Erythroblast (primary cell): ENCODE data around the gene HMGN3.

Experiments used
- DNase-seq, 2 experiments: peaks; one replicate each; lab custom pipeline; 2025; lab: John Stamatoyannopoulos, UW
- GATA1 ChIP-seq: IDR thresholded peaks from 2 replicates; pipeline ENCODE4 v1.6.1; 2011; ENCODE audit warnings: low read depth, mild to moderate bottlenecking, control low read depth, low read length, moderate library complexity
- POLR2A ChIP-seq: IDR thresholded peaks from 2 replicates; pipeline ENCODE4 v1.6.1; 2011; ENCODE audit warnings: mild to moderate bottlenecking, low read length

Gene HMGN3

DNA sequence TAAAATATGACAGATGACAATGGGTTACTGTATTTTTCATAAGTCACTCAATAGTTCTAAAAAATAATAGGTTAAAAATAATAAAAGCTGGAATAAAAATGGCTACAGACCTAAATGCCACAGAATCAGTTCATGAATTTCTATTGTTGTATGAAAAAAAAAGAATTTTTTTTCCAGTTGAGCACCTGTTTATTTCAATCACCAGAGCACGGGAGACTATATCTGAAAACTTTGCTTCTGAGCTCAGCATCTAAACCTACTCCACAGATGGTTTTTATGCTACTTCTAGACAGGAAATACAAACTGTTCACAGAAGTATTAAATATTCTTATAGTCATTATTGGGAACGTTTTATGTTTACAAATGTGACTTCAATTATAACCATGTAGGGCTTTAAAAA, 50.4 kb downstream of the HMGN3 start:
- no peak for DNase-seq
- TF ChIP-seq POLR2A (no peak), GATA1 (no peak)

DNA sequence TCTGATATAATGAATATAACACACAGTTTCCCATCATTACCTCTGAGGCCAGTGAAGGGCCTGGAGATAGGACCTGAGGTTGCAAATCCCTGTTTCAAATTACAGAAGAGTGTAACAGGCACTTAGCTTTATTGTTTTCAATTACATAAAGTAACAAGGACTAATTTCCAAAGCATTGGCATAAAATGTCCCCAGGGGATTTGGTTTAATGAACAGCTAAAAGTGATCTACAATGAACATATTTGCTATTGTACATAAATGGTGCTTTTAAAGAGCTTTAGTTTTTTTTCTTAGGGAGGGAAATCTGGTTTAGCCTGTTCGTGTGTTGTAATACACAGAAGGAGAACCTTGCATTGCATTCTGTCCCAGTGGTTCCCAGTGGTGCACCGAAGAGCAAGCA, 54.4 kb downstream of the HMGN3 start:
- TF ChIP-seq GATA1 (no peak), POLR2A (no peak)
- DNase-seq: no peak

GRCh38 chr6:79173378-79173777, 61.1 kb downstream of the HMGN3 start:
- TF ChIP-seq POLR2A (no peak), GATA1 (no peak)

GRCh38 chr6:79170959-79171358, 63.5 kb downstream of the HMGN3 start:
- no peak for DNase-seq

More at GRCh38 chr6:79173378-79173777, 61.1 kb downstream of the HMGN3 start:
- no peak for DNase-seq

GRCh38 chr6:79170431-79170830, 64.1 kb downstream of the HMGN3 start:
- no peak for DNase-seq
- TF ChIP-seq POLR2A (no peak), GATA1 (no peak)

More at GRCh38 chr6:79170959-79171358, 63.5 kb downstream of the HMGN3 start:
- no peak for TF ChIP-seq GATA1
- no peak for TF ChIP-seq POLR2A

- no peak for DNase-seq
- TF ChIP-seq POLR2A (no peak), GATA1 (no peak)
Observed at GRCh38 chr6:79168695-79168980, 65.8 kb downstream of the HMGN3 start.

DNA sequence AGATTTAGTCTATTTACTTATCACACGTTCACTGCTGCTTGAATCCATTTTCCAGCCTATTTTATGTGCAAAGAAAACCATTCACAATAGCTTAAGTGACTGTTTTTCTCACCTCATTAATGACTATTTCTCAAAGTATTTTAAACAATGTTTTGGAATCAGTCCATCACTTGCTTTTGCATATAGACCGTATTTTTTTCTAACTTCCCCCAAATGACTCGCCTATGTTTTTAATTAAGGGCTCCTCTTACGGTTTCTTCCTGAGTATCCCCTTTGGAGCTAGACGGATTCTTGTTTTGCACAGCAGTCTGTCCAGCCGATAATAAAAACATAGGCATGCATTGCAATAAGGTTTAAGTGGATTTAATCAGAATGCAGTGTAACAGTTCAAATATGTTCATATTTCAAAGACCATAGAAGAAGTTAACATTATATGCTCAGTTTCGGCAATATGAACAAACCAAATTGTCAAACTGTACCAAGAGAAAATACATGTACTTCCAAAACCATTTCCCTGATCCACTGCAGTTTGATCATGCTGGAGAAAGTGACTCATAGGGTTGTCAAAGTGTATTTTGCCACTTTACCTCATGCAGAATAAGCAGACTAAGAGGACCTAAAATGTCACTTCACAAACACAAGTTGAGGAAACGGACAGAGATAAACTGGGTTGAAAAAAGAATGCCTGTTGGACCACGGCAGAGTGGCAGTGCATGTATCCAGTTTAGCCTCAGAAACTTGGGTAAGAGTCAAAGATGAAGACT, 66.4 kb downstream of the HMGN3 start:
- no peak for DNase-seq
- TF ChIP-seq GATA1: no peak
- no peak for TF ChIP-seq POLR2A

DNA sequence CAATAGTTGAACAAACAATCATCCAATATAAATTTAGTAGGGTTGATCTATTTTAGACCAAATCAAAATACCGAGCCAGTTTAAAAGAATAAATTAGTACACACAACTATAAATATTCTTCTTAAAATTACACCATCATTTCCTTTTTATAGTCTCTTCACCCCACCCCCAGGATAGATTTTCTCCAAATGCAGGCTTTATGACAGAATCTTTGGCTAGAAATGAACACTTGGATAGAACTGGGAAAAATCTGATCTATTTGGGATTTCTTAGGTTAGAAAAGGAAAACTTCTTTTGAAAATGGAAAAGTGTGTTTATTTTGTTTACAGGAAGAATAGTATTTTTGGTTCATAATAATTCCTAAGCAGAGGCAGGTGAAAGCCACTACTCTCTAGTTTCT, 74.6 kb downstream of the HMGN3 start:
- no peak for DNase-seq
- TF ChIP-seq POLR2A (no peak), GATA1 (no peak)

GRCh38 chr6:79158856-79159516, 75.5 kb downstream of the HMGN3 start:
- no peak for TF ChIP-seq GATA1
- no peak for TF ChIP-seq POLR2A

DNA sequence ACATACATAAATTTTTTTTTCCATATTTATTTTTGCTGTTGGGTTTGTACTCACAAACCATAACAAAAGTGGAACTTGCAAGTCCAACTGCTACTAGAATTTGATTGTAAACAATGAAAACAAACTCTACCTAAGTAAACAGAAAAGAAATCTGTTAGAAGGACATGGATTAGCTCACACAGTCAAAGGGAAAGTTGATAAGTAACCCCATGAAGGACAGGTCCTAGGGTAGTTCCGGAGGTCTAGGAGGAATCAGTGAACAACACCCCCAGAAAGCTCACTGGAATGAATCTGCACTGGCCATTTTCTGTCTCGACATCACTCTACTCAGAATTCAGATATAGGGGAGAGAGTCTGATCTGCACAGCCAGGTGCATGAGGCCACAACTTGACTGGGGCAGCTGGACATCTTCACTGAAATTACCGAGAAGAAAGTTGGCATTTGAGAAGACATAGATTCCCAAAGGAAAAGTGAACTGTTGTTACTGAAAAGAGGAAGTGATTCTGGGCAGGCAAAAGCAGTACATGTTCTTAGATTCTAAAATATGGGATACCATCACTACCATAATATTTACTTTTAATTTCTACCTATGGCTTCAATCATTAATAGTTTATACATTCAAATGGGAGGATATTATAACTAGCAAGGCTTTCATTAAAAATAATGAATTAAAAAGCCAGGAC, 76.4 kb downstream of the HMGN3 start:
- TF ChIP-seq POLR2A (no peak), GATA1 (no peak)
- no peak for DNase-seq

More at GRCh38 chr6:79158856-79159516, 75.5 kb downstream of the HMGN3 start:
- no peak for DNase-seq

DNA sequence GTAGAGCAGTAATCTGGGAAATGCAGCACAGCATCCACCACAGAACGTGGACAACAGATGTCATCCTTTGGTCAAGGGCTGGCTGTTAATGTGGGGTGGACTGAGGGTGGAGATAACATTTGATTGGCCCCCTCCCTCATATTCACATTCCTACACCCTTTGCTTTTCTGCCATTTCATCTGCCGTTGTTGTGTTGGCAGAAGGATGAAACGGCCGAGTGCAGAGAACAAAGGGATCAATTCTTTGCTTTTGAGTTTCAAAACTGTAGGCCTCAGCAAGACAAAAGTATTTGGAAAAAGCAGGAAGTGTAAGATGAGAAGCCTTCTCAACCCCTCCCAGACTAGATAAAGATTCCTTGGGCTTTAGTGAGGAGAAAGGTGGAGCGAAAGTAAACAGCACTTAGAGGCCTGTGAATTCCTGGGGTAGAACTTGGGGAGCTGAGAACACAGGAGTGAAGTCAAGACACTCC, 82.2 kb downstream of the HMGN3 start:
- DNase-seq: no peak
- no peak for TF ChIP-seq GATA1
- no peak for TF ChIP-seq POLR2A
